HEK293 (cell line): Measurements from ENCODE around the gene CEP170B.

Source experiments
- HOXA7 ChIP-seq: sonication (generic); formaldehyde crosslinking; IDR thresholded peaks from 2 replicates; pipeline ENCODE4 v1.8.1; 2022; ENCODE audit warnings: missing genetic modification reagents, borderline replicate concordance
- TCF7L2 ChIP-seq: IDR thresholded peaks from 2 replicates; pipeline ENCODE4 v1.6.1; 2011; ENCODE audit warnings: low read depth, mild to moderate bottlenecking, inconsistent platforms, low read length, moderate library complexity, borderline replicate concordance
- YY1 ChIP-seq: fragments of 450-650 bp; formaldehyde crosslinking; IDR thresholded peaks from 2 replicates; pipeline ENCODE4 v1.5.1; 2018; ENCODE audit warnings: missing biosample characterization, missing genetic modification characterization
- ZNF169 ChIP-seq: fragments of 450-650 bp; formaldehyde crosslinking; IDR thresholded peaks from 2 replicates; pipeline ENCODE4 v1.5.1; 2016; ENCODE audit warnings: missing biosample characterization, missing genetic modification characterization
- ZNF202 ChIP-seq: fragments of 450-650 bp; formaldehyde crosslinking; IDR thresholded peaks from 2 replicates; pipeline ENCODE4 v1.5.1; 2016; ENCODE audit warnings: missing biosample characterization, missing genetic modification characterization, borderline replicate concordance
- ZNF214 ChIP-seq: fragments of 450-650 bp; formaldehyde crosslinking; IDR thresholded peaks from 2 replicates; pipeline ENCODE4 v1.5.1; 2017; ENCODE audit warnings: missing biosample characterization, mild to moderate bottlenecking, missing genetic modification characterization, borderline replicate concordance
- ZNF350 ChIP-seq: fragments of 450-650 bp; formaldehyde crosslinking; IDR thresholded peaks from 2 replicates; pipeline ENCODE4 v1.5.0; 2017; ENCODE audit warnings: missing biosample characterization, mild to moderate bottlenecking, missing genetic modification characterization
- ZNF423 ChIP-seq: fragments of 450-650 bp; formaldehyde crosslinking; IDR thresholded peaks from 2 replicates; pipeline ENCODE4 v1.5.1; 2016; ENCODE audit warnings: missing biosample characterization, missing genetic modification characterization
- ZNF510 ChIP-seq: fragments of 450-650 bp; formaldehyde crosslinking; IDR thresholded peaks from 2 replicates; pipeline ENCODE4 v1.5.1; 2018; ENCODE audit warnings: mild to moderate bottlenecking, missing genetic modification characterization, missing biosample characterization; ENCODE audit not compliant: insufficient replicate concordance
- TF ChIP-seq, protein P1 (sequence below): fragments of 450-650 bp; formaldehyde crosslinking; IDR thresholded peaks from 2 replicates; pipeline ENCODE4 v1.5.1; 2016; ENCODE audit warnings: missing biosample characterization, missing genetic modification characterization
- TF ChIP-seq, protein P2 (sequence below): fragments of 450-650 bp; formaldehyde crosslinking; IDR thresholded peaks from 2 replicates; pipeline ENCODE4 v1.5.1; 2016; ENCODE audit warnings: missing biosample characterization, missing genetic modification characterization, borderline replicate concordance

DNA sequence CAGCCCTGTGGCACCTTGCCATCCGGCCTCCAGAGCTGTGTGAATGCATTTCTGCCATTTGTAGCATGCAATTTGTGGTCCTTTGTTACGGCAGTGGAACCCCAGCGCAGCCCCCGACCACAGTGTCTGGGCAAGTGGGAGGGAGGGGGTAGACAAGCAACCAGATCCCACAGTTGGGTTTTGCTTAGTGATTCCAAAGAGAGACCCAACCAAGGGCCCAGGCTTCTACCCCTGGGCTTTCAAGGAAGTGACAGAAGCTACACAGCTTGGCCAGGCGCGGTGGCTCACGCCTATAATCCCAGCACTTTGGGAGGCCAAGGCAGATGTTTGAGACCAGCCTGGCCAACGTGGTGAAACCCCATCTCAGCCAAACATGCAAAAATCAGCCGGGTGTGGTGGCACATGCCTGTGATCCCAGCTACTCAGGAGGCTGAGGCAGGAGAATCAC is 46.3 kb upstream of the CEP170B start:
- TF ChIP-seq TCF7L2 (no peak), ZNF214 (tag by site-specific recombination) (no peak), ZNF169 (tag by site-specific recombination) (no peak), ZNF510 (tag by site-specific recombination) (no peak), YY1 (tag by site-specific recombination) (no peak), ZNF350 (tag by site-specific recombination) (no peak), HOXA7 (CRISPR knock-in tag) (no peak), ZNF202 (tag by site-specific recombination) (no peak), ZNF423 (tag by site-specific recombination) (no peak)
- TF ChIP-seq, protein P1, sequence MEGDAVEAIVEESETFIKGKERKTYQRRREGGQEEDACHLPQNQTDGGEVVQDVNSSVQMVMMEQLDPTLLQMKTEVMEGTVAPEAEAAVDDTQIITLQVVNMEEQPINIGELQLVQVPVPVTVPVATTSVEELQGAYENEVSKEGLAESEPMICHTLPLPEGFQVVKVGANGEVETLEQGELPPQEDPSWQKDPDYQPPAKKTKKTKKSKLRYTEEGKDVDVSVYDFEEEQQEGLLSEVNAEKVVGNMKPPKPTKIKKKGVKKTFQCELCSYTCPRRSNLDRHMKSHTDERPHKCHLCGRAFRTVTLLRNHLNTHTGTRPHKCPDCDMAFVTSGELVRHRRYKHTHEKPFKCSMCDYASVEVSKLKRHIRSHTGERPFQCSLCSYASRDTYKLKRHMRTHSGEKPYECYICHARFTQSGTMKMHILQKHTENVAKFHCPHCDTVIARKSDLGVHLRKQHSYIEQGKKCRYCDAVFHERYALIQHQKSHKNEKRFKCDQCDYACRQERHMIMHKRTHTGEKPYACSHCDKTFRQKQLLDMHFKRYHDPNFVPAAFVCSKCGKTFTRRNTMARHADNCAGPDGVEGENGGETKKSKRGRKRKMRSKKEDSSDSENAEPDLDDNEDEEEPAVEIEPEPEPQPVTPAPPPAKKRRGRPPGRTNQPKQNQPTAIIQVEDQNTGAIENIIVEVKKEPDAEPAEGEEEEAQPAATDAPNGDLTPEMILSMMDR (tag by site-specific recombination), result no peak
- TF ChIP-seq, protein P2, sequence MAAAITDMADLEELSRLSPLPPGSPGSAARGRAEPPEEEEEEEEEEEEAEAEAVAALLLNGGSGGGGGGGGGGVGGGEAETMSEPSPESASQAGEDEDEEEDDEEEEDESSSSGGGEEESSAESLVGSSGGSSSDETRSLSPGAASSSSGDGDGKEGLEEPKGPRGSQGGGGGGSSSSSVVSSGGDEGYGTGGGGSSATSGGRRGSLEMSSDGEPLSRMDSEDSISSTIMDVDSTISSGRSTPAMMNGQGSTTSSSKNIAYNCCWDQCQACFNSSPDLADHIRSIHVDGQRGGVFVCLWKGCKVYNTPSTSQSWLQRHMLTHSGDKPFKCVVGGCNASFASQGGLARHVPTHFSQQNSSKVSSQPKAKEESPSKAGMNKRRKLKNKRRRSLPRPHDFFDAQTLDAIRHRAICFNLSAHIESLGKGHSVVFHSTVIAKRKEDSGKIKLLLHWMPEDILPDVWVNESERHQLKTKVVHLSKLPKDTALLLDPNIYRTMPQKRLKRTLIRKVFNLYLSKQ (tag by site-specific recombination), result no peak
